ENCODE measurements around the gene SLC22A2. TPM values are rescaled to one million over a fixed set of nuclear protein-coding genes. Genes with fewer than 3 reads are reported as not detected.
"Not testable (repeated sequence)": the region's sequence is repeated elsewhere in the genome, so short reads cannot be mapped to it uniquely, and the experiment has no call there.

The SLC22A2 gene
- not detected for total RNA-seq
- not detected for polyA plus RNA-seq

DNA sequence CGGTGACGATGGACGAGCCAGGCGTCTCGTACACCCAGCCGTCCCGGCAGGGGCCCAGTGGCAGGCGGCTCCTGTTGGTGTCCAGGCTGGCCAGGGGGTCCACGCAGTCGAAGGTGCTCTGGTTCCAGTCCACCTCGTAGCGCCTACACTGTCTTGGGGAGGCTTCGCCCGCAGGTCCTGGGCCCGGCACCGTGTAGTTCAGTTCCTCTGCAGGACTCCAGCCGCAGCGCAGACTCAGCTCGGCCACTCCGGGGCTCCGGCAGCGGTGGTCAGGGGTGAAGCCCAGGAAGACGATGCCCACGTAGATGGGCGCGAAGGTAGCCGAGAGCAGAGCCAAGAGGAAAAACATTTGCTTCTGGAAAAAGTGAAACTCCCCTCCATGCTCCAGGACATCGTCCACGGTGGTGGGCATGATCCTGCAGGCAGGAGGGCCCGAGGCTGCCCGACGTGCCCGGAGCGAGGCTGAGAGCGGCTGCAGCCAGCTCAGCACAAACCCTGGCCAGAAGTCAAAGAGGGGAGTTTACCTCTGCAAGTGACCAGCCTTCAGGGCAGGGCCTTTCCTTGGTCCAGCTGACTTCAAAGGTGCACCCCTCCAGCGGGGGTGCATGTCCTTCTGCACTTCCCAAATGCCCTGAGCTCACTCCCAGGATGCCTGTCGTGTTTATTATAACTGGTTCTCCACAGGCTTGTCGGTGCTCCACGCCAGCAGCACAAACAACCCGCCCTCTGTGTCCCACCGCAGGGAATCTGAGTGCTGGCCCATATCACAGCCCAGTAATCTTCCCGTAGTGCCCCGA, at the start of gene SLC22A2:
TSS of gene SLC22A2 (minus strand) at position 476 of the 797 bp plus-strand sequence. CDS start at position 412, 64 bp downstream.
- no peaks in the 10 kb centered on the region for H3K4me1 ChIP-seq
- intact Hi-C loops (cut with DNase I) = no loop called here
- TF ChIP-seq, protein P1, sequence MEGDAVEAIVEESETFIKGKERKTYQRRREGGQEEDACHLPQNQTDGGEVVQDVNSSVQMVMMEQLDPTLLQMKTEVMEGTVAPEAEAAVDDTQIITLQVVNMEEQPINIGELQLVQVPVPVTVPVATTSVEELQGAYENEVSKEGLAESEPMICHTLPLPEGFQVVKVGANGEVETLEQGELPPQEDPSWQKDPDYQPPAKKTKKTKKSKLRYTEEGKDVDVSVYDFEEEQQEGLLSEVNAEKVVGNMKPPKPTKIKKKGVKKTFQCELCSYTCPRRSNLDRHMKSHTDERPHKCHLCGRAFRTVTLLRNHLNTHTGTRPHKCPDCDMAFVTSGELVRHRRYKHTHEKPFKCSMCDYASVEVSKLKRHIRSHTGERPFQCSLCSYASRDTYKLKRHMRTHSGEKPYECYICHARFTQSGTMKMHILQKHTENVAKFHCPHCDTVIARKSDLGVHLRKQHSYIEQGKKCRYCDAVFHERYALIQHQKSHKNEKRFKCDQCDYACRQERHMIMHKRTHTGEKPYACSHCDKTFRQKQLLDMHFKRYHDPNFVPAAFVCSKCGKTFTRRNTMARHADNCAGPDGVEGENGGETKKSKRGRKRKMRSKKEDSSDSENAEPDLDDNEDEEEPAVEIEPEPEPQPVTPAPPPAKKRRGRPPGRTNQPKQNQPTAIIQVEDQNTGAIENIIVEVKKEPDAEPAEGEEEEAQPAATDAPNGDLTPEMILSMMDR (IDR thresholded peaks at IDR 0.05) = no peak
- H3K4me3 ChIP-seq = no peak within 1 kb of the TSS
- H3K36me3 ChIP-seq = no peaks in the 10 kb centered on the region
- no peaks in the 10 kb centered on the region for H3K9me3 ChIP-seq
- ATAC-seq = no peak
- WGBS, 2 donors = 86 to 92% methylated on average over 43 of the region's 43 CpGs
- no peak within 1 kb of the TSS for H3K27ac ChIP-seq
- no peaks in the 10 kb centered on the region for H3K27me3 ChIP-seq
- DNase-seq = no peak
- no peak for FAIRE-seq

DNA sequence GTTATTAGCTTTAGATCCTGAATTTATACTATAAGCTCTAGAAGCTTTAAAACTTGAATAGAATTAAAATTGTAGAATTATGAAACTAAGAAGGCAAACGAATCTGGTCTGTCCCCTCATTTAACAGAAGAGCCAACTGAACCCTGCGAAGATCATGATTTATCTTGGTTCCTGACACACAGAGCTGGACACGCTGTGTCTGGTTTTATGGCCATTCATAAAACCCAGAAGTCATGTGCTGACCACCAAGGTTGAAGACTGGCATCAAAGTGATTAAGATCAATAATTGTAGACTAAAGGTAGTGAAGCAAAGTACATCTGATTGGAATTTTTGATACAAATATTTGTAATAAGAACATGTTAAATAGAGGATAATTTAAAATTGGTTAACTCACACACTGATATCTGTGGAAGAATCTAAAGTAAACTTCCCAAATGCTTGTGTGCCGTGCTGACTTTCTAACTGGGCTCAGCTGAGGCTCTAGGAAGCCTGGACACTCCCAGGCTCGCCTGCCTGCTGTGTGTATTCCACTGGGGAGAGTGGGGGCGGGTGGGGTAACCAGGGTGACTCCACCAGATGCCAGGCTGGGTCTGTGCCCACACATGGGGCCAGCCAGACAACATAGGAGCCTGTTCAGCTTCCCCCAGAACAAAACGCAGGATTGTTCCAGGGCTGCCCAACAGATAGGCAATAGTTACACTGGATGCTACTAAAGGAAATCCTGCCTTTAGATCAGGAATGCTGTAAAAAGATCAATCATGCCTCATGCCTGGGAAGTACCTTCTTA, 47.5 kb upstream of the SLC22A2 start:
- no peak overlapping the region for H3K4me3 ChIP-seq
- WGBS, 2 donors = 46 to 51% methylated on average over 7 of the region's 7 CpGs
- no peak for DNase-seq
- no peaks in the 10 kb centered on the region for H3K36me3 ChIP-seq
- no peaks in the 10 kb centered on the region for H3K9me3 ChIP-seq
- intact Hi-C loops (cut with DNase I) = no loop called here
- no peaks in the 10 kb centered on the region for H3K4me1 ChIP-seq
- TF ChIP-seq, protein P1 (IDR thresholded peaks at IDR 0.05) = no peak
- peak in 2 of 4 donors; percentile 27 to 52 for ATAC-seq
- no peak overlapping the region for H3K27ac ChIP-seq
- no peaks in the 10 kb centered on the region for H3K27me3 ChIP-seq
- FAIRE-seq = no peak

DNA sequence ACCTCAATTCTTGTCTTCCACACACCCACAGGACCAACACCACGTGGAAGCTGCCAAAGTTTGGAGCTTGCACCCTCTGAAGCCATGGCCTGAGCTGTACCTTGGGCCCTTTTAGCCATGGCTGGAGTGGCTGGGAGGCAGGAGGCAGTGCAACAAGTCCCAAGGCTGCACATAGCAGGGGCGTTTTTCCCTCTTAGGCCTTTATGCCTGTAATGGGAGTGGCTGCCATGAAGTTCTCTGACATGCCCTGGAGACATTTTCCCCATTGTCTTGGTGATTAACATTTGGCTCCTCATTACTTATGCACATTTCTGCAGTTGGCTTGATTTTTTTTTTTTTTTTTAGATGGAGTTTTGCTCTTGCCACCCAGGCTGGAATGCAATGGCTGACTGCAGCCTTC, 45.2 kb upstream of the SLC22A2 start:
- Histone ChIP-seq H3K4me3 (no peak overlapping the region), H3K27ac (no peak overlapping the region), H3K27me3 (no peaks in the 10 kb centered on the region), H3K36me3 (no peaks in the 10 kb centered on the region), H3K4me1 (no peaks in the 10 kb centered on the region), H3K9me3 (no peaks in the 10 kb centered on the region)
- intact Hi-C loops (cut with DNase I) = no loop called here
- no peak for ATAC-seq
- TF ChIP-seq, protein P1 (IDR thresholded peaks at IDR 0.05) = no peak
- DNase-seq = no peak
- FAIRE-seq = no peak
- 44 to 53% methylated on average over 2 of the region's 2 CpGs for WGBS, 2 donors

GRCh38 chr6:160302431-160303082, 43.9 kb upstream of the SLC22A2 start:
- H3K4me3 ChIP-seq; H3K36me3 ChIP-seq; H3K27me3 ChIP-seq; intact Hi-C loops (cut with DNase I); H3K9me3 ChIP-seq; H3K4me1 ChIP-seq; FAIRE-seq; DNase-seq: not testable (repeated sequence)
- WGBS, 2 donors = 45 to 78% methylated on average over 2 of the region's 2 CpGs
- H3K27ac ChIP-seq = peak overlapping the region in 1 of 4 donors; percentile 2
- ATAC-seq = peak in 1 of 4 donors; percentile 9

DNA sequence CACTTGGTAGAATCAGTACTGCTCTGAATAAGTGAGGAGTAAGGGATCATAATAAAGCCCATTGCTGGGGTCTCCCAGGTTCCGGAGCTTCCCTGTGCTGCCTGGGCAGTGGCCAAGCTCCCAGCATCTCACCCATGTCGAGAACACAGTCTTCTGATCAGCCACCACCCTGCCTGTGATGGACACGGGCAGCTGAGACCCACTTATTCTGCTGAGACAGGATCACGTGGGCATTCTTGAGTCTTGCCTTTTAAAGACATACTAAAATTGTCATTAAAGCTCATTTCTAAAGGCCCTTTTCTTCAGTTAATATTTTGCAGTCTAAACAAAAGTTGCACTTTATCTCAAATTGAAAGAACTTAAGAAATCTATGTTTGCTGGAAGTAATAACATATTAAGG, 42.7 kb upstream of the SLC22A2 start:
- no peak for FAIRE-seq

More for the DNA sequence above, 42.7 kb upstream of the SLC22A2 start:
- intact Hi-C loops (cut with DNase I) = no loop called here
- no peaks in the 10 kb centered on the region for H3K27me3 ChIP-seq
- no peaks in the 10 kb centered on the region for H3K9me3 ChIP-seq
- no peaks in the 10 kb centered on the region for H3K4me1 ChIP-seq
- H3K36me3 ChIP-seq = no peaks in the 10 kb centered on the region
- TF ChIP-seq, protein P1 (IDR thresholded peaks at IDR 0.05) = no peak
- no peak overlapping the region for H3K4me3 ChIP-seq
- no peak overlapping the region for H3K27ac ChIP-seq
- no peak for DNase-seq
- WGBS, 2 donors = 72 to 85% methylated on average over 4 of the region's 4 CpGs
- no peak for ATAC-seq

Data from pancreas (tissue), 10 donors.